ENCODE measurements around the gene CASTOR2. TPM values are rescaled to one million over a fixed set of nuclear protein-coding genes. Genes with fewer than 3 reads are reported as not detected.
A peak's percentile ranks its signal among the peaks of the same experiment; 100 is the strongest.

The CASTOR2 gene
- total RNA-seq, 2 donors from 2014 or later: 96.5 to 116 TPM

DNA sequence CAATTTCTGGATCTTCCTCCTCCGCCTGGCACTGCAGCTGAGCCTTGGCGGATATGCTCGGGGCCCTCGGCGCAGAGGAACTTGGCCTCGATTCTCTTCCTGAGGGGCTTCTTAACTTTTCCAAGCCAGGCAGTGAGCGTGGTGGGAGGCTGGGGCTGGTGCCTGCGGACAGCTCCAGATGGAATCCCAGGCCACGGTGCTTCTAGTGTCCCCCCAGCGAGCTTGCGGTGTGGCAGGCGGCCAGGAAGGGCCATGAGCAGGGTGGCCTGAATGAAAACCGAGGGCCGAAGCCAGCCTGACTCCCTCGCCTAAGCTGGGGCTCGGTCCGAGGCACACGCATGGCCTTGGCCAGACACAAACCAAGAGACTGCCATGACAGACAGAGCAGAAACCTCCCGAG lies 77.8 kb downstream of the CASTOR2 start:
- Histone ChIP-seq H3K27ac (ENCODE audit: low read depth, low read length) (no peak overlapping the region), H3K4me3 (ENCODE audit: low read length) (no peak overlapping the region), H3K36me3 (ENCODE audit: control insufficient read depth, insufficient read depth, low read length) (peaks cover 31% of the 10 kb centered on the region), H3K27me3 (ENCODE audit: control insufficient read depth, insufficient read depth, low read length, poor library complexity, severe bottlenecking) (no peaks in the 10 kb centered on the region), H3K4me1 (ENCODE audit: control insufficient read depth, insufficient read depth, low read length) (no peaks in the 10 kb centered on the region), H3K9me3 (ENCODE audit: control insufficient read depth, low read length) (no peaks in the 10 kb centered on the region), H3K9ac (ENCODE audit: extremely low read depth, low read length, poor library complexity, severe bottlenecking) (no peak overlapping the region)
- peaks cover 26% of the 10 kb centered on the region for H3K36me3 Mint-ChIP-seq (ENCODE audit: low read depth)
- WGBS, 2 experiments (ENCODE audit: insufficient coverage in 1 of 2, insufficient read length in 1 of 2): 97 to 100% methylated on average over 12 to 19 of the region's 19 CpGs
- no peaks in the 10 kb centered on the region for H3K27me3 Mint-ChIP-seq (ENCODE audit: insufficient read depth)
- peaks cover 9% of the 10 kb centered on the region for H3K4me1 Mint-ChIP-seq
- H3K27ac Mint-ChIP-seq: no peak overlapping the region
- no peaks in the 10 kb centered on the region for H3K9me3 Mint-ChIP-seq
- DNase-seq: no peak
- no peak overlapping the region for H3K4me3 Mint-ChIP-seq
- no peak for TF ChIP-seq CTCF (conservative IDR thresholded peaks at IDR 0.05)

DNA sequence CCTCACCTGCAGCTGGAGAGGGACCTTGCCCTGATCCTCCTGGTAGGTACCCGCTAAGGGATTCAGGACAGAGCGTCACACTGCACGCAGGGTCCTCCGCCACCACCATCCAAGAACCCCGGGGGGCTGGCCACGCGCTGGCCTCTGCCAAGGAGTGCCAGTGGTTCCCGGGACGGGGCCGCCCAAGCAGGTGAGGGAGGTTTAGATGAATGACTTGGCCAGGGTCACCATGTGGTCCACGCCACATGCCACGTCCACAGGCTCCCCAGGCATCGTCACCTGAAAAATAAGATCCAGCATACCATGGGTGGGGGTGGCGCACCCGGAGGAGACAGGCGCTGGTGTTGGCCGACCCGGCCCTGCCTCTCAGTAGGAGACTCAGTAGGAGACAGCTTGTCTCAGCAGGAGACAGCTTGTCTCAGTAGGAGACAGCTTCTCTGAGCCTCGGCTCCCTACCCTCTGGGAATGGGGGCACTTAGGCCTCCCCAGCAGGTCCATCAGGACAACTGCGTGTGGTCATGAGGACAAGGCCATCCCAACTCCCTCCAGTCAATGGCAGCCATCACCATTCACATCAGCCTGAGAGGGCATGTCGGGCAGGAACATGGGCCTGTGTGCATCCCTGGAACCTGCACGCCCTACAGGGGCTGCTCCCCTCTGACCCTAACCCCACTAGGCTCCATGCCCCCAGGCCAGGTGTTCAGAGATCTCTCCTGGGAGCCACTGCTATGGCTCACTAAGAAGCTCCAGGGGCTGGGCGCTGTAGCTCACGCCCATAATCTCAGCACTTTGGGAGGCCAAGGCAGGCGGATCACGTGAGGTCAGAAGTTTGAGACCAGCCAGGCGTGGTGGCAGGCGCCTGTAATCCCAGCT lies 78.6 kb downstream of the CASTOR2 start:
- H3K4me1 ChIP-seq (ENCODE audit: control insufficient read depth, insufficient read depth, low read length): no peaks in the 10 kb centered on the region
- H3K9me3 ChIP-seq (ENCODE audit: control insufficient read depth, low read length): no peaks in the 10 kb centered on the region
- Mint-ChIP-seq H3K36me3 (ENCODE audit: low read depth) (peaks cover 26% of the 10 kb centered on the region), H3K27me3 (ENCODE audit: insufficient read depth) (no peaks in the 10 kb centered on the region), H3K4me3 (no peak overlapping the region), H3K27ac (no peak overlapping the region), H3K9me3 (no peaks in the 10 kb centered on the region), H3K4me1 (peaks cover 9% of the 10 kb centered on the region)
- H3K4me3 ChIP-seq (ENCODE audit: low read length): no peak overlapping the region
- H3K36me3 ChIP-seq (ENCODE audit: control insufficient read depth, insufficient read depth, low read length): peaks cover 31% of the 10 kb centered on the region
- 96 to 98% methylated on average over 23 to 28 of the region's 28 CpGs for WGBS, 2 experiments (ENCODE audit: insufficient coverage in 1 of 2, insufficient read length in 1 of 2)
- no peaks in the 10 kb centered on the region for H3K27me3 ChIP-seq (ENCODE audit: control insufficient read depth, insufficient read depth, low read length, poor library complexity, severe bottlenecking)
- no peak overlapping the region for H3K27ac ChIP-seq (ENCODE audit: low read depth, low read length)
- TF ChIP-seq CTCF (conservative IDR thresholded peaks at IDR 0.05): no peak
- H3K9ac ChIP-seq (ENCODE audit: extremely low read depth, low read length, poor library complexity, severe bottlenecking): no peak overlapping the region
- no peak for DNase-seq

DNA sequence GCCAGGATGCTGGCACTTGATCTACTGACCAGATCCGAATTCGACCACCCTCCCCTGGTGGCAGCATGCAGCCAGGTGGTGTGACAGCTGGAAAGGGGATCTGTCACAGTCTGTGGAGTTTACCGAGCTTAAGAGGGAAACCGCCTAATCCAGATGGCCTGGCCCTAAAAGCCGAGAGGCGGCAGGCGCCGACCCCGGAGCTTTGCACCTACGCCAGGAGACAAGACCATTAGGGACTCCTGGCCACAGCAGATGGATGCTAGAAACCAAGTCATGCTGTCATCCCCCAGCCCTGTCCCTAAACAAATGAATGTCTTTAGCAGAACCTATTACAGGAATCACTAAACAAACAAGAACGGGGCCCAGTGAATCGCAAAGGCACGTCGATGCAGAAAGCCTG lies 81.4 kb downstream of the CASTOR2 start:
- no peak for DNase-seq
- TF ChIP-seq CTCF (conservative IDR thresholded peaks at IDR 0.05): no peak
- Mint-ChIP-seq H3K36me3 (ENCODE audit: low read depth) (peaks cover 44% of the 10 kb centered on the region), H3K27ac (peak overlapping the region; percentile 59), H3K27me3 (ENCODE audit: insufficient read depth) (no peaks in the 10 kb centered on the region), H3K4me3 (no peak overlapping the region), H3K4me1 (peaks cover 7% of the 10 kb centered on the region), H3K9me3 (no peaks in the 10 kb centered on the region)
- WGBS, 2 experiments (ENCODE audit: insufficient coverage in 1 of 2, insufficient read length in 1 of 2): 90 to 96% methylated on average over 14 of the region's 14 CpGs
- no peaks in the 10 kb centered on the region for H3K9me3 ChIP-seq (ENCODE audit: control insufficient read depth, low read length)
- H3K27me3 ChIP-seq (ENCODE audit: control insufficient read depth, insufficient read depth, low read length, poor library complexity, severe bottlenecking): no peaks in the 10 kb centered on the region
- no peak overlapping the region for H3K9ac ChIP-seq (ENCODE audit: extremely low read depth, low read length, poor library complexity, severe bottlenecking)
- H3K4me1 ChIP-seq (ENCODE audit: control insufficient read depth, insufficient read depth, low read length): no peaks in the 10 kb centered on the region
- no peak overlapping the region for H3K4me3 ChIP-seq (ENCODE audit: low read length)
- no peak overlapping the region for H3K27ac ChIP-seq (ENCODE audit: low read depth, low read length)
- H3K36me3 ChIP-seq (ENCODE audit: control insufficient read depth, insufficient read depth, low read length): peaks cover 46% of the 10 kb centered on the region

All from endodermal cell (in vitro differentiated cells).